Body of pancreas (tissue), 4 donors: ENCODE measurements around the gene SLAIN2. TPM values are rescaled to one million over a fixed set of nuclear protein-coding genes. Genes with fewer than 3 reads are reported as not detected.

Experiments
- ATAC-seq: fragments of 150-250 bp; one replicate; pipeline ENCODE4 v1.9.1; 2016
- DNase-seq, 4 donors: peaks; one replicate each; pipeline ENCODE4 v3.0.0-alpha.2; 2019
- H3K27ac ChIP-seq, 4 donors: fragments of 200-600 bp; sonication (generic); 1 replicate in 3 of 4; 2 replicates in 1 of 4; pipeline versions ENCODE4 v1.5.1 to v1.6.1; 2016 to 2019; ENCODE audit warnings: mild to moderate bottlenecking in 1 of 4, mixed read lengths in 1 of 4, moderate library complexity in 1 of 4
- H3K27me3 ChIP-seq, 2 donors: fragments of 200-600 bp; sonication (generic); one replicate each; pipeline ENCODE4 v1.6.0; 2016; ENCODE audit warnings: mild to moderate bottlenecking in 1 of 2
- H3K36me3 ChIP-seq, 2 donors: fragments of 200-600 bp; sonication (generic); replicated peaks in 1 of 2; 2 replicates each; pipeline ENCODE4 v1.5.1; 2016; ENCODE audit warnings: low read depth in 2 of 2; ENCODE audit not compliant: insufficient read depth in 1 of 2
- H3K4me1 ChIP-seq: fragments of 200-600 bp; sonication (generic); one replicate; pipeline ENCODE4 v1.6.0; 2016
- H3K4me3 ChIP-seq, 2 donors: fragments of 200-600 bp; sonication (generic); 1 replicate in 1 of 2; 2 replicates in 1 of 2; pipeline ENCODE4 v1.5.1; 2016 to 2019
- H3K9me3 ChIP-seq, 3 donors: fragments of 200-600 bp; sonication (generic); 1 replicate in 2 of 3; 2 replicates in 1 of 3; pipeline ENCODE4 v1.5.1; 2016
- CTCF ChIP-seq, 7 experiments: fragments of 450-650 bp in 4 of 7; fragments of 200-600 bp in 3 of 7; sonication (generic) in 3 of 7; IDR thresholded peaks; one replicate each; pipeline ENCODE4 v1.5.1; 2016 to 2019; ENCODE audit warnings: antibody characterized with exemption in 7 of 7
- POLR2A ChIP-seq, 3 donors: fragments of 450-650 bp; IDR thresholded peaks; one replicate each; pipeline ENCODE4 v1.6.1; 2016; ENCODE audit warnings: antibody characterized with exemption in 3 of 3, mild to moderate bottlenecking in 2 of 3
- WGBS, 2 donors: methylation state at CpG; one replicate each; pipeline ENCODE4 v1.1.5; 2017; 5-methylcytosine and 5-hydroxymethylcytosine counted together
- intact Hi-C: fragments of 100-400 bp; cut with DNase I; formaldehyde crosslinking; loops from one replicate; pipeline ENCODE4 v1.15.1; 2023
- total RNA-seq, 2 donors: library from RNA; depleted of rRNA; stranded (reverse); fragments of >200 nt; gene quantifications; one replicate each; pipeline ENCODE4 v1.1.0, GENCODE V29; 2016

The SLAIN2 gene
- total RNA-seq, 2 donors from 2014 or later = 13.2 to 17.1 TPM

GRCh38 chr4:48339642-48340041 is 1.7 kb upstream of the SLAIN2 start:
- TF ChIP-seq CTCF (IDR thresholded peaks at IDR 0.05) (no peak), POLR2A (IDR thresholded peaks at IDR 0.05) (no peak)
- 75 to 79% methylated on average over 7 of the region's 7 CpGs for WGBS, 2 donors
- ATAC-seq = no peak
- no peaks in the 10 kb centered on the region for H3K9me3 ChIP-seq
- H3K27ac ChIP-seq = peak overlapping the region in 2 of 4 donors; percentile 87 to 97
- peaks cover 28% of the 10 kb centered on the region for H3K4me1 ChIP-seq
- no peak overlapping the region for H3K4me3 ChIP-seq
- DNase-seq = no peak
- no peaks in the 10 kb centered on the region for H3K36me3 ChIP-seq
- intact Hi-C loops = no loop called here
- H3K27me3 ChIP-seq = no peaks in the 10 kb centered on the region

- peak in 3 of 4 donors; percentile 26 to 33 (median 28) for DNase-seq
- peak overlapping the region in 1 of 2 donors; percentile 3 for H3K4me3 ChIP-seq
- H3K36me3 ChIP-seq = no peaks in the 10 kb centered on the region
- intact Hi-C loops = no loop called here
- H3K27ac ChIP-seq = peak overlapping the region; percentile 87 to 99 (median 94)
- TF ChIP-seq CTCF (IDR thresholded peaks at IDR 0.05) = no peak
- TF ChIP-seq POLR2A (IDR thresholded peaks at IDR 0.05) = no peak
- no peak for ATAC-seq
- no peaks in the 10 kb centered on the region for H3K27me3 ChIP-seq
- H3K4me1 ChIP-seq = peaks cover 36% of the 10 kb centered on the region
- WGBS, 2 donors = 3% methylated on average over 14 of the region's 14 CpGs
- no peaks in the 10 kb centered on the region for H3K9me3 ChIP-seq
Measured at GRCh38 chr4:48340276-48340964, 909 bp upstream of the SLAIN2 start.

- peak overlapping the region; percentile 81 to 99 (median 92) for H3K27ac ChIP-seq
- TF ChIP-seq CTCF (IDR thresholded peaks at IDR 0.05) = no peak
- TF ChIP-seq POLR2A (IDR thresholded peaks at IDR 0.05) = no peak
- ATAC-seq (peak; percentile 19), DNase-seq (peak; percentile 53 to 62 (median 58))
- H3K4me3 ChIP-seq = peak overlapping the region; percentile 41 to 89
- no peaks in the 10 kb centered on the region for H3K36me3 ChIP-seq
- 0% methylated on average over 25 to 65 of the region's 66 CpGs for WGBS, 2 donors
- H3K27me3 ChIP-seq = no peaks in the 10 kb centered on the region
- intact Hi-C loops = no loop called here
- H3K9me3 ChIP-seq = no peaks in the 10 kb centered on the region
- peaks cover 36% of the 10 kb centered on the region for H3K4me1 ChIP-seq
Measured at GRCh38 chr4:48341776-48342605, 662 bp downstream of the SLAIN2 start.

GRCh38 chr4:48342606-48342880 is 1.2 kb downstream of the SLAIN2 start:
- Histone ChIP-seq H3K4me1 (peaks cover 36% of the 10 kb centered on the region), H3K4me3 (peak overlapping the region in 1 of 2 donors; percentile 89), H3K9me3 (no peaks in the 10 kb centered on the region), H3K27ac (peak overlapping the region in 3 of 4 donors; percentile 87 to 99 (median 97)), H3K27me3 (no peaks in the 10 kb centered on the region), H3K36me3 (no peaks in the 10 kb centered on the region)
- intact Hi-C loops = no loop called here
- WGBS, 2 donors = 0 to 1% methylated on average over 5 of the region's 5 CpGs
- DNase-seq = no peak
- TF ChIP-seq CTCF (IDR thresholded peaks at IDR 0.05) (no peak), POLR2A (IDR thresholded peaks at IDR 0.05) (no peak)
- ATAC-seq = no peak
